Common myeloid progenitor, CD34-positive (primary cell): ENCODE results near the gene CMC1.

Experiments
- CTCF ChIA-PET: fragments of 350-600 bp; sonication (Branson Sonifier 250); formaldehyde crosslinking; loops from one replicate; lab custom pipeline; 2021; ENCODE audit warnings: antibody characterized with exemption; lab: Charles Lee
- POLR2A ChIA-PET: fragments of 350-600 bp; sonication (Branson Sonifier 250); formaldehyde crosslinking; loops from one replicate; lab custom pipeline; 2021; ENCODE audit warnings: antibody characterized with exemption; lab: Charles Lee
- DNase-seq, 3 donors: peaks; one replicate each; pipeline versions ENCODE4 v3.0.0 to v3.0.0-alpha.2; 2013
- H3K27ac ChIP-seq, 2 experiments: 1 replicate in 1 of 2; 2 replicates in 1 of 2; pipeline ENCODE4 v1.7.0; 2013; ENCODE audit warnings: inconsistent platforms in 2 of 2, low read length in 2 of 2, mild to moderate bottlenecking in 2 of 2, low read depth in 1 of 2, moderate library complexity in 1 of 2; ENCODE audit not compliant: severe bottlenecking in 2 of 2, insufficient read depth in 1 of 2, poor library complexity in 1 of 2
- H3K27me3 ChIP-seq, 5 experiments: replicated peaks in 2 of 5; 1 replicate in 3 of 5; 2 replicates in 2 of 5; pipeline versions ENCODE4 v1.6.1 to v1.7.0; 2013; ENCODE audit warnings: low read length in 4 of 5, mild to moderate bottlenecking in 2 of 5, moderate library complexity in 2 of 5, inconsistent platforms in 1 of 5; ENCODE audit not compliant: insufficient read depth in 5 of 5, control insufficient read depth in 4 of 5
- H3K36me3 ChIP-seq, 4 experiments: 1 replicate in 2 of 4; 2 replicates in 2 of 4; pipeline versions ENCODE4 v1.6.1 to v1.7.0; 2013; ENCODE audit warnings: low read length in 3 of 4, control low read depth in 1 of 4, mild to moderate bottlenecking in 1 of 4; ENCODE audit not compliant: control insufficient read depth in 4 of 4, insufficient read depth in 4 of 4
- H3K4me1 ChIP-seq, 4 experiments: 1 replicate in 3 of 4; 2 replicates in 1 of 4; pipeline versions ENCODE4 v1.6.1 to v1.7.1; 2013; ENCODE audit warnings: low read length in 3 of 4, mild to moderate bottlenecking in 3 of 4, control low read depth in 1 of 4, inconsistent platforms in 1 of 4, moderate library complexity in 1 of 4; ENCODE audit not compliant: control insufficient read depth in 4 of 4, insufficient read depth in 4 of 4; ENCODE audit errors: control extremely low read depth in 1 of 4
- H3K4me3 ChIP-seq, 7 experiments: 1 replicate in 4 of 7; 2 replicates in 3 of 7; pipeline versions ENCODE4 v1.5.1 to v1.7.0; 2013; ENCODE audit warnings: mild to moderate bottlenecking in 7 of 7, low read length in 6 of 7, moderate library complexity in 6 of 7, inconsistent platforms in 2 of 7, low read depth in 2 of 7, control low read depth in 1 of 7; ENCODE audit not compliant: insufficient read depth in 4 of 7, control insufficient read depth in 1 of 7; ENCODE audit errors: extremely low read depth in 1 of 7
- H3K9me3 ChIP-seq, 5 experiments: 1 replicate in 4 of 5; 2 replicates in 1 of 5; pipeline versions ENCODE4 v1.6.1 to v1.7.1; 2013; ENCODE audit warnings: low read length in 4 of 5, mild to moderate bottlenecking in 2 of 5, inconsistent platforms in 1 of 5, low read depth in 1 of 5, moderate library complexity in 1 of 5; ENCODE audit not compliant: control insufficient read depth in 4 of 5, insufficient read depth in 2 of 5; ENCODE audit errors: control extremely low read depth in 1 of 5
- WGBS: methylation state at CpG from one replicate; pipeline ENCODE4 v1.1.5; 2013; ENCODE audit not compliant: insufficient coverage; 5-methylcytosine and 5-hydroxymethylcytosine counted together

The CMC1 gene

GRCh38 chr3:28295898-28296490, 54.6 kb downstream of the CMC1 start:
- CTCF ChIA-PET: interaction anchor here (1.2 kb wide), 1 partner anchor 577 kb away, joined by 3 read pairs; no protein-coding TSS in a partner anchor
- H3K9me3 ChIP-seq: peaks cover 0 to 2% (median 0%) of the 10 kb centered on the region in 5 experiments
- H3K4me3 ChIP-seq: peak overlapping the region in 3 of 7 experiments; percentile 6 to 42 (median 40)
- H3K27me3 ChIP-seq: no peaks in the 10 kb centered on the region
- peaks cover 0 to 7% (median 3%) of the 10 kb centered on the region in 4 experiments for H3K36me3 ChIP-seq
- H3K27ac ChIP-seq: peak overlapping the region in 1 of 2 experiments; percentile 38
- peaks cover 0 to 11% (median 4%) of the 10 kb centered on the region in 4 experiments for H3K4me1 ChIP-seq
- POLR2A ChIA-PET: no interaction called here
- peak; percentile 14 to 71 (median 57) for DNase-seq

DNA sequence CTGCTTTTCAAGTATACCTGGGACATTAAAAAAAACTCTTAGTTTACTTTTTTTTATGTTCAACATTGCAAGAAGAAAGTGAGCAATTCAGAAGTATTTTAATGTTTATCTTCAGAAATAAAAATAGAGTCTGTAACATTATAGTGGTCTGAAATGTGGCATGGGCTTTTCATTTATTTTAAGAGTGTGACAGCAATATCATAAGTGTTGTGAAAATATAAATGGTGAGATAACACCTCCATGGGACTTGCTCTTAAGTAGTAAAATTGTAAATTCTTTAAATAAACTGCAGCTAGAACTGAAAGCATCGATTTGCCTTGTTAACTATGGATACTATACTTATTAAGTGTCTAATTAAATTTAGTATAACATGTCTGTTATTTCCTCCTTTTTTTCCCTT, 58.3 kb downstream of the CMC1 start:
- POLR2A ChIA-PET: interaction anchor here (0.6 kb wide), 1 partner anchor 597 kb away, joined by 3 read pairs; no protein-coding TSS in a partner anchor
- no CpG with 5 or more reads among the region's 1 CpG for WGBS

DNA sequence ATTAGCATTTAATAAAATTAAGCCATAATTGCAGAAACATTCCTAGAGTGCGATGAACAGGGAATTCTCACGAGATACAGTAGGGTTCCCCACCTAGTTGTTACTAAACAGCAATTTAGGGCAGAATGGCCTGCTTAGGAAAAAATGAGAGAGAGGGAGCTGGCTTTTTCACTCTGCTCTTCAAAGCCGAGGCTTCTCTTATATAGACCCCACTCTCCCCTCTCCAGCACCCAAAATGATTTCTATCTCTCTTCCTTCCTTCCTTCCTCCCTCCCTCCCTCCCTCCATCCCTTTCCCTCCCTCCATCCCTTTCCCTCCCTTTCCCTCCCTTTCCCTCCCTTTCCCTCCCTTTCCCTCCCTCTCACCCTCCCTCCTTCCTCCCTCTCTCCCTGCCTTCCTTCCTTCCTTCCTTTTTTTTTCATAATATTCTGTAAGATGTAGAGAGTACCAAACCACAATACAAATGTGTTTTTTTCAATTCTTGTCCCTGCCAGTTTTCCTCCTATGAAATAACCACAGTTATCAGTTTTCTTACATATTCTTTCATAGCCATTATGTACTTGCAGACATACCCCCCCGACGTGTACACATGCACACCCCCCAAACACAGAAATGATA, 59.0 kb downstream of the CMC1 start:
- H3K27me3 ChIP-seq: no peaks in the 10 kb centered on the region
- CTCF ChIA-PET: no interaction called here
- POLR2A ChIA-PET: no interaction called here
- WGBS: 61% methylated on average over 2 of the region's 5 CpGs
- peaks cover 0 to 9% (median 2%) of the 10 kb centered on the region in 4 experiments for H3K4me1 ChIP-seq
- peaks cover 0 to 7% (median 3%) of the 10 kb centered on the region in 4 experiments for H3K36me3 ChIP-seq
- no peak overlapping the region for H3K27ac ChIP-seq
- H3K4me3 ChIP-seq: no peak overlapping the region
- no peaks in the 10 kb centered on the region for H3K9me3 ChIP-seq
- no peak for DNase-seq

More for the DNA sequence above, 58.3 kb downstream of the CMC1 start:
- Histone ChIP-seq H3K9me3 (no peaks in the 10 kb centered on the region), H3K4me3 (no peak overlapping the region), H3K27ac (no peak overlapping the region), H3K4me1 (peaks cover 0 to 11% (median 4%) of the 10 kb centered on the region in 4 experiments), H3K36me3 (peaks cover 0 to 7% (median 2%) of the 10 kb centered on the region in 4 experiments), H3K27me3 (no peaks in the 10 kb centered on the region)
- DNase-seq: no peak
- CTCF ChIA-PET: interaction anchor here (1.5 kb wide), 1 partner anchor 30 kb away, joined by 3 read pairs; no protein-coding TSS in a partner anchor

GRCh38 chr3:28301688-28302087, 60.3 kb downstream of the CMC1 start:
- CTCF ChIA-PET: no interaction called here
- no CpG with 5 or more reads among the region's 4 CpGs for WGBS
- no peaks in the 10 kb centered on the region for H3K4me1 ChIP-seq
- H3K9me3 ChIP-seq: no peaks in the 10 kb centered on the region
- POLR2A ChIA-PET: no interaction called here
- H3K4me3 ChIP-seq: no peak overlapping the region
- H3K27ac ChIP-seq: no peak overlapping the region
- no peak for DNase-seq
- H3K27me3 ChIP-seq: no peaks in the 10 kb centered on the region
- peaks cover 0 to 7% (median 3%) of the 10 kb centered on the region in 4 experiments for H3K36me3 ChIP-seq

DNA sequence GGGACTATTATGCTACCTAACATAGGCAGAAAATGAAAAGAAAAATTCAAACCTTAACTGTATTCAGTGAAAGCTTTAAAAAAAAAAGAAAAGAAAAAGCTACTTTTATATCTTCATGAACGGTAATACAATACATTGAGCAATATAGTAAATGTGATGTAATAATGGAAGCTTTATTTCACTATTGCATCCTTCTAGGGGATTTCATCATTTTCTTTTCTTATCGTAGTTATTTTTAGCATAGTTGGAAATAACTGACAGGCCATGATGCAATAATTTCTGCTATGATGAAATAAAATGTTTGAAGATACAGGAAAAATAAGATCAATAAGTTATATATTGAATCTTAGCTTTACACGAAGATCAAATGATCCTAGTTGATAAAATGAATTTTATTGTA, 66.8 kb downstream of the CMC1 start:
- Histone ChIP-seq H3K27ac (no peak overlapping the region), H3K27me3 (no peaks in the 10 kb centered on the region), H3K9me3 (no peaks in the 10 kb centered on the region), H3K36me3 (peaks cover 0 to 3% (median under 1%) of the 10 kb centered on the region in 4 experiments), H3K4me1 (no peaks in the 10 kb centered on the region), H3K4me3 (no peak overlapping the region)
- ChIA-PET POLR2A (no interaction called here), CTCF (interaction anchor here (0.8 to 1.4 kb wide), 3 partner anchors 9 to 21 kb away, joined by 3 to 5 read pairs (median 5); no protein-coding TSS in a partner anchor)
- DNase-seq: no peak
- WGBS: no CpG with 5 or more reads among the region's 3 CpGs

GRCh38 chr3:28315711-28316110, 74.3 kb downstream of the CMC1 start:
- no peak for DNase-seq
- no peaks in the 10 kb centered on the region for H3K27me3 ChIP-seq
- POLR2A ChIA-PET: no interaction called here
- no peaks in the 10 kb centered on the region for H3K4me1 ChIP-seq
- CTCF ChIA-PET: no interaction called here
- H3K4me3 ChIP-seq: no peak overlapping the region
- no peaks in the 10 kb centered on the region for H3K9me3 ChIP-seq
- no peak overlapping the region for H3K27ac ChIP-seq
- H3K36me3 ChIP-seq: peaks cover 2 to 19% (median 9%) of the 10 kb centered on the region in 4 experiments
- WGBS: 100% methylated on average over 1 of the region's 1 CpG

DNA sequence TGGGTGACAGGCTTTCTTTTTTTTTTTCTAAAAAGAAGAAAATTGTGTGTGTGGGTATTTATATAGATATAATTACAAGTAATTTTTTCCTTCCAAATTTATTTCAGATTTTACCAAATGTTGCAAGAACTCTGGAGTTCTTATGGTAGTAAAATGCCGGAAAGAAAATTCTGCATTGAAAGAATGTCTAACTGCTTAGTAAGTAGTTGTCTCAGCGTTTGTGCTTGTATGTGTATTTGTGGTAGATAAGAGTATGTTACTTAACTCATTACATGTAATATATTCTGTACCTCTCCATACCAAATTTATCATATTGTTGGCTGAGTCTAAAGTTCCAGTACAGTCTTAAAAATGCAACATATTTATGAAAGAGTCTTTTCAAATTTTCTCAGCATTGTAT, 74.8 kb downstream of the CMC1 start:
- CTCF ChIA-PET: no interaction called here
- Histone ChIP-seq H3K4me3 (no peak overlapping the region), H3K4me1 (no peaks in the 10 kb centered on the region), H3K9me3 (no peaks in the 10 kb centered on the region), H3K27me3 (no peaks in the 10 kb centered on the region), H3K36me3 (peaks cover 2 to 19% (median 9%) of the 10 kb centered on the region in 4 experiments), H3K27ac (no peak overlapping the region)
- DNase-seq: no peak
- WGBS: no CpG with 5 or more reads among the region's 2 CpGs
- POLR2A ChIA-PET: no interaction called here
